ENCODE results near the gene PRPF8. TPM values are rescaled to one million over a fixed set of nuclear protein-coding genes. Genes with fewer than 3 reads are reported as not detected.

Gene PRPF8
- total RNA-seq, 1 donor from 2014 or later = 378 TPM

- no peak overlapping the region for H3K27ac Mint-ChIP-seq
- H3K27me3 Mint-ChIP-seq = peaks cover 6% of the 10 kb centered on the region
- no peak overlapping the region for H3K4me3 Mint-ChIP-seq (ENCODE audit: low read depth)
- no peaks in the 10 kb centered on the region for H3K9me3 Mint-ChIP-seq (ENCODE audit: low read depth)
- no peak for DNase-seq (ENCODE audit: low spot score, unreplicated experiment)
- TF ChIP-seq CTCF (IDR thresholded peaks at IDR 0.05; ENCODE audit: unreplicated experiment) = no peak
- H3K4me1 Mint-ChIP-seq (ENCODE audit: low read depth) = peaks cover 5% of the 10 kb centered on the region
- H3K36me3 Mint-ChIP-seq (ENCODE audit: insufficient read depth) = peaks cover 37% of the 10 kb centered on the region
Observed at GRCh38 chr17:1651559-1651844, 33.2 kb downstream of the PRPF8 start.

GRCh38 chr17:1650731-1651558 is 33.7 kb downstream of the PRPF8 start:
- Mint-ChIP-seq H3K36me3 (ENCODE audit: insufficient read depth) (peaks cover 33% of the 10 kb centered on the region), H3K4me1 (ENCODE audit: low read depth) (peaks cover 5% of the 10 kb centered on the region), H3K27me3 (peaks cover 8% of the 10 kb centered on the region), H3K9me3 (ENCODE audit: low read depth) (no peaks in the 10 kb centered on the region), H3K27ac (no peak overlapping the region), H3K4me3 (ENCODE audit: low read depth) (no peak overlapping the region)
- no peak for DNase-seq (ENCODE audit: low spot score, unreplicated experiment)
- no peak for TF ChIP-seq CTCF (IDR thresholded peaks at IDR 0.05; ENCODE audit: unreplicated experiment)

- H3K27ac Mint-ChIP-seq = peak within 1 kb of the TSS; percentile 69
- peak within 1 kb of the TSS; percentile 63 for H3K4me3 Mint-ChIP-seq (ENCODE audit: low read depth)
- peaks cover 13% of the 10 kb centered on the region for H3K27me3 Mint-ChIP-seq
- peaks cover 5% of the 10 kb centered on the region for H3K4me1 Mint-ChIP-seq (ENCODE audit: low read depth)
- peaks cover 30% of the 10 kb centered on the region for H3K36me3 Mint-ChIP-seq (ENCODE audit: insufficient read depth)
- no peak for TF ChIP-seq CTCF (IDR thresholded peaks at IDR 0.05; ENCODE audit: unreplicated experiment)
- H3K9me3 Mint-ChIP-seq (ENCODE audit: low read depth) = no peaks in the 10 kb centered on the region
- no peak for DNase-seq (ENCODE audit: low spot score, unreplicated experiment)
Observed at GRCh38 chr17:1649844-1650501, 34.7 kb downstream of the PRPF8 start, which contains the start of gene RILP. TSS of gene RILP (minus strand) at chr17:1649866. CDS start at chr17:1649804, 62 bp downstream.

GRCh38 chr17:1648963-1649843 is 35.5 kb downstream of the PRPF8 start:
- Mint-ChIP-seq H3K4me3 (ENCODE audit: low read depth) (peak overlapping the region; percentile 40), H3K4me1 (ENCODE audit: low read depth) (peaks cover 5% of the 10 kb centered on the region), H3K36me3 (ENCODE audit: insufficient read depth) (peaks cover 27% of the 10 kb centered on the region), H3K9me3 (ENCODE audit: low read depth) (no peaks in the 10 kb centered on the region), H3K27me3 (peaks cover 18% of the 10 kb centered on the region), H3K27ac (no peak overlapping the region)
- TF ChIP-seq CTCF (IDR thresholded peaks at IDR 0.05; ENCODE audit: unreplicated experiment) = peak; percentile 79
- DNase-seq (ENCODE audit: low spot score, unreplicated experiment) = peak; percentile 93

Data from progenitor cell of endocrine pancreas (in vitro differentiated cells).